Suprapubic skin (tissue), 4 donors: Measurements from ENCODE around the gene SLC39A13. TPM values are rescaled to one million over a fixed set of nuclear protein-coding genes. Genes with fewer than 3 reads are reported as not detected.

Experiments
- DNase-seq, 2 donors: peaks; one replicate each; pipeline ENCODE4 v3.0.0-alpha.2; 2019; ENCODE audit warnings: low spot score in 2 of 2
- H3K27ac ChIP-seq: fragments of 200-600 bp; sonication (generic); one replicate; pipeline ENCODE4 v1.5.1; 2019
- H3K27me3 ChIP-seq: fragments of 200-600 bp; sonication (generic); one replicate; pipeline ENCODE4 v1.5.1; 2019
- H3K36me3 ChIP-seq: fragments of 200-600 bp; sonication (generic); one replicate; pipeline ENCODE4 v1.5.1; 2019
- H3K4me1 ChIP-seq: fragments of 200-600 bp; sonication (generic); one replicate; pipeline ENCODE4 v1.5.1; 2019
- H3K4me3 ChIP-seq: fragments of 200-600 bp; sonication (generic); one replicate; pipeline ENCODE4 v1.5.1; 2019; ENCODE audit warnings: mild to moderate bottlenecking
- H3K9me3 ChIP-seq: fragments of 200-600 bp; sonication (generic); one replicate; pipeline ENCODE4 v1.5.1; 2019
- EP300 ChIP-seq: sonication (generic); formaldehyde crosslinking; IDR thresholded peaks from one replicate; pipeline ENCODE4 v1.6.1; 2017; ENCODE audit warnings: antibody characterized with exemption
- POLR2A ChIP-seq, 2 donors: fragments of 450-650 bp; IDR thresholded peaks; one replicate each; pipeline ENCODE4 v1.6.1; 2017; ENCODE audit warnings: antibody characterized with exemption in 2 of 2, mild to moderate bottlenecking in 2 of 2, moderate library complexity in 2 of 2
- POLR2AphosphoS5 ChIP-seq, 3 donors: sonication (generic); formaldehyde crosslinking; IDR thresholded peaks; one replicate each; pipeline ENCODE4 v1.6.1; 2017; ENCODE audit warnings: antibody characterized with exemption in 3 of 3
- WGBS: methylation state at CpG from one replicate; pipeline ENCODE4 v1.1.5; 2018; 5-methylcytosine and 5-hydroxymethylcytosine counted together
- total RNA-seq, 4 donors: library from RNA; depleted of rRNA; stranded (reverse); fragments of >200 nt; gene quantifications; one replicate each; pipeline ENCODE4 v1.1.0, GENCODE V29; 2016
- TF ChIP-seq, protein P1 (sequence below), 2 donors: fragments of 200-600 bp in 1 of 2; fragments of 450-650 bp in 1 of 2; sonication (generic) in 1 of 2; IDR thresholded peaks; one replicate each; pipeline ENCODE4 v1.5.1; 2016 to 2019; ENCODE audit warnings: antibody characterized with exemption in 2 of 2, mild to moderate bottlenecking in 1 of 2, moderate library complexity in 1 of 2

SLC39A13 gene
- total RNA-seq, 4 donors from 2014 or later = 45.5 to 53.8 (median 52.3) TPM

DNA sequence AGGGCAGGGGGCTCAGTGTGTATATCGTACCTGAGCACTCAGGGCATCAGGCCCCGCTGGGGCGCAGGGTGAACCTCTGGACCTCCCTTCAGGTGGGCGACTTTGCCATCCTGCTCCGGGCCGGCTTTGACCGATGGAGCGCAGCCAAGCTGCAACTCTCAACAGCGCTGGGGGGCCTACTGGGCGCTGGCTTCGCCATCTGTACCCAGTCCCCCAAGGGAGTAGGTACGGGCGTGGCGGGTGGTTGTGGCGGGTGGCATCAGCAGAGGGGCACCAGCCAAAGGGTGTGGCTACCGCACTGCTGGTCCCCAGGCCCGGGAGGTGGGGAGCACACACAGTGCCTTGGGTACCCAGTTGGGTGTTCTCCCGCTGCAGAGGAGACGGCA, 6.3 kb downstream of the SLC39A13 start:
- Histone ChIP-seq H3K4me3 (no peak overlapping the region), H3K9me3 (no peaks in the 10 kb centered on the region), H3K36me3 (peaks cover 63% of the 10 kb centered on the region), H3K27me3 (no peaks in the 10 kb centered on the region), H3K27ac (no peak overlapping the region), H3K4me1 (peaks cover 46% of the 10 kb centered on the region)
- WGBS = 71% methylated on average over 1 of the region's 19 CpGs
- DNase-seq = peak in 1 of 2 donors; percentile 71
- no peak for TF ChIP-seq EP300
- no peak for TF ChIP-seq POLR2A (IDR thresholded peaks at IDR 0.05)
- TF ChIP-seq, protein P1, sequence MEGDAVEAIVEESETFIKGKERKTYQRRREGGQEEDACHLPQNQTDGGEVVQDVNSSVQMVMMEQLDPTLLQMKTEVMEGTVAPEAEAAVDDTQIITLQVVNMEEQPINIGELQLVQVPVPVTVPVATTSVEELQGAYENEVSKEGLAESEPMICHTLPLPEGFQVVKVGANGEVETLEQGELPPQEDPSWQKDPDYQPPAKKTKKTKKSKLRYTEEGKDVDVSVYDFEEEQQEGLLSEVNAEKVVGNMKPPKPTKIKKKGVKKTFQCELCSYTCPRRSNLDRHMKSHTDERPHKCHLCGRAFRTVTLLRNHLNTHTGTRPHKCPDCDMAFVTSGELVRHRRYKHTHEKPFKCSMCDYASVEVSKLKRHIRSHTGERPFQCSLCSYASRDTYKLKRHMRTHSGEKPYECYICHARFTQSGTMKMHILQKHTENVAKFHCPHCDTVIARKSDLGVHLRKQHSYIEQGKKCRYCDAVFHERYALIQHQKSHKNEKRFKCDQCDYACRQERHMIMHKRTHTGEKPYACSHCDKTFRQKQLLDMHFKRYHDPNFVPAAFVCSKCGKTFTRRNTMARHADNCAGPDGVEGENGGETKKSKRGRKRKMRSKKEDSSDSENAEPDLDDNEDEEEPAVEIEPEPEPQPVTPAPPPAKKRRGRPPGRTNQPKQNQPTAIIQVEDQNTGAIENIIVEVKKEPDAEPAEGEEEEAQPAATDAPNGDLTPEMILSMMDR (IDR thresholded peaks at IDR 0.05) = no peak
- TF ChIP-seq POLR2AphosphoS5 (IDR thresholded peaks at IDR 0.05) = no peak

DNA sequence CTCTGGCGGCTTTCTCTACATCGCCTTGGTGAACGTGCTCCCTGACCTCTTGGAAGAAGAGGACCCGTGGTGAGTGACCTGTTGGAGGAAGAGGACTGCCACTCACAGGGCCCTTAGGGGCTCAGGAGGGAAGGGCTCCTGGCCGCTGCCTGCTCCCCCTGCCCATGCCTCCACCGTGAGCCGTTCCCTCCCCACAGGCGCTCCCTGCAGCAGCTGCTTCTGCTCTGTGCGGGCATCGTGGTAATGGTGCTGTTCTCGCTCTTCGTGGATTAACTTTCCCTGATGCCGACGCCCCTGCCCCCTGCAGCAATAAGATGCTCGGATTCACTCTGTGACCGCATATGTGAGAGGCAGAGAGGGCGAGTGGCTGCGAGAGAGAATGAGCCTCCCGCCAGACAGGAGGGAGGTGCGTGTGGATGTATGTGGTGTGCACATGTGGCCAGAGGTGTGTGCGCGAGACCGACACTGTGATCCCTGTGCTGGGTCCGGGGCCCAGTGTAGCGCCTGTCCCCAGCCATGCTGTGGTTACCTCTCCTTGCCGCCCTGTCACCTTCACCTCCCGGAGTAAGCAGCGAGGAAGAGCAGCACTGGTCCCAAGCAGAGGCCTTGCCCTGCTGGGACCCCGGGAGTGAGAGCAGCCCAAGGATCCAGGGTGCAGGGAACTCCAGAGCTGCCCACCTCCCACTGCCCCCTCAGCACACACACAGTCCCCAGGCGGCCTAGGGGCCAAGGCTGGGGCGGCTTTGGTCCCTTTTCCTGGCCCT, 6.9 kb downstream of the SLC39A13 start:
- peak overlapping the region; percentile 75 for H3K27ac ChIP-seq
- H3K9me3 ChIP-seq = no peaks in the 10 kb centered on the region
- WGBS = 82% methylated on average over 27 of the region's 31 CpGs
- no peak for TF ChIP-seq POLR2AphosphoS5 (IDR thresholded peaks at IDR 0.05)
- no peak for TF ChIP-seq POLR2A (IDR thresholded peaks at IDR 0.05)
- no peak for TF ChIP-seq EP300
- TF ChIP-seq, protein P1 (IDR thresholded peaks at IDR 0.05) = no peak
- H3K36me3 ChIP-seq = peaks cover 68% of the 10 kb centered on the region
- H3K4me3 ChIP-seq = no peak overlapping the region
- H3K27me3 ChIP-seq = no peaks in the 10 kb centered on the region
- peaks cover 40% of the 10 kb centered on the region for H3K4me1 ChIP-seq
- peak in 1 of 2 donors; percentile 58 for DNase-seq

DNA sequence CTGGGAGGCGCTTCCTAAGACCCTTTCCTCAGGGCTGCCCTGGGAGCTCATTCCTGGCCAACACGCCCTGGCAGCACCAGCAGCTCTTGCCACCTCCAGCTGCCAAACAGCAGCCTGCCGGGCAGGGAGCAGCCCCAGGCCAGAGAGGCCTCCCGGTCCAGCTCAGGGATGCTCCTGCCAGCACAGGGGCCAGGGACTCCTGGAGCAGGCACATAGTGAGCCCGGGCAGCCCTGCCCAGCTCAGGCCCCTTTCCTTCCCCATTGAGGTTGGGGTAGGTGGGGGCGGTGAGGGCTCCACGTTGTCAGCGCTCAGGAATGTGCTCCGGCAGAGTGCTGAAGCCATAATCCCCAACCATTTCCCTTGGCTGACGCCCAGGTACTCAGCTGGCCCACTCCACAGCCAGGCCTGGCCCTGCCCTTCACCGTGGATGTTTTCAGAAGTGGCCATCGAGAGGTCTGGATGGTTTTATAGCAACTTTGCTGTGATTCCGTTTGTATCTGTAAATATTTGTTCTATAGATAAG, 7.6 kb downstream of the SLC39A13 start:
- Histone ChIP-seq H3K27ac (peak overlapping the region; percentile 75), H3K36me3 (peaks cover 71% of the 10 kb centered on the region), H3K27me3 (no peaks in the 10 kb centered on the region), H3K4me1 (peaks cover 33% of the 10 kb centered on the region), H3K4me3 (no peak overlapping the region), H3K9me3 (no peaks in the 10 kb centered on the region)
- WGBS = 12% methylated on average over 7 of the region's 13 CpGs
- no peak for TF ChIP-seq EP300
- TF ChIP-seq, protein P1 (IDR thresholded peaks at IDR 0.05) = no peak
- DNase-seq = peak in 1 of 2 donors; percentile 85

DNA sequence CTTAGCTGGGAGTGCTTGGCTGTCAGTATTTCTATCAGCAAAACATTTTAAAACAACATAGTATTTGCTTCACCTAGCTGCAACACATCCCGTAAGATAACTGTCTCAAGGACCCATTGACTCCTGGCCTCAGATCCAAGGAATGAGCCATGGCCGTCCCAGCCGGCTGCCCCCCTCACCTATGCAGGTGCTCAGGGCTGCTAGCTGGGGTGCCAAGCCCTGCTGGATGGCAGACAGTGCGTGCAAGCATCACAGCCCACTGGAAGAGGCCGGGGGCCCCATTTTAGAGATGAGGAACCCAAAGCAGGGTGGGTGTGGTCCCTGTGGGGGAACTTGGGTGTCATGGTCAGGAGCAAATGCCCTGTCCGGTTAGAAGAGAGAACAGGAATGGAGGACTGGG, 9.3 kb downstream of the SLC39A13 start:
- WGBS = 82% methylated on average over 6 of the region's 6 CpGs
- peak in 1 of 2 donors; percentile 60 for DNase-seq
- H3K4me1 ChIP-seq = peaks cover 26% of the 10 kb centered on the region

More for the DNA sequence above, 9.3 kb downstream of the SLC39A13 start:
- H3K27me3 ChIP-seq = no peaks in the 10 kb centered on the region
- TF ChIP-seq, protein P1 (IDR thresholded peaks at IDR 0.05) = no peak
- TF ChIP-seq POLR2A (IDR thresholded peaks at IDR 0.05) (no peak), EP300 (no peak), POLR2AphosphoS5 (IDR thresholded peaks at IDR 0.05) (no peak)
- H3K36me3 ChIP-seq = peaks cover 80% of the 10 kb centered on the region
- H3K4me3 ChIP-seq = no peak overlapping the region
- H3K27ac ChIP-seq = no peak overlapping the region
- H3K9me3 ChIP-seq = no peaks in the 10 kb centered on the region
